ENCODE measurements around the gene MAD2L1BP. TPM values are rescaled to one million over a fixed set of nuclear protein-coding genes. Genes with fewer than 3 reads are reported as not detected.

The MAD2L1BP gene
- total RNA-seq, 1 experiment from 2014 or later = 46.3 TPM

- no peak overlapping the region for H3K27ac ChIP-seq (ENCODE audit: insufficient read length, low read depth, low read length)
- no peak overlapping the region for H3K56ac ChIP-seq (ENCODE audit: insufficient read length, low read depth, low read length)
- no peak overlapping the region for H2BK5ac ChIP-seq (ENCODE audit: insufficient read length, low read length)
- no peak overlapping the region for H2AFZ ChIP-seq (ENCODE audit: low read length)
- no peak overlapping the region for H3K23ac ChIP-seq (ENCODE audit: insufficient read length, low read depth, low read length)
- no peaks in the 10 kb centered on the region for H3K79me2 ChIP-seq (ENCODE audit: insufficient read depth, low read length)
- no peak overlapping the region for H3K18ac ChIP-seq (ENCODE audit: insufficient read length, low read depth, low read length)
- H3K4ac ChIP-seq (ENCODE audit: low read depth, low read length) = no peak overlapping the region
- peaks cover 0 to 2% of the 10 kb centered on the region in 2 experiments; a peak in 2 of 5 replicates for H3K9me3 Mint-ChIP-seq
- no peak for TF ChIP-seq CTCF (conservative IDR thresholded peaks at IDR 0.05)
- H3K4me1 ChIP-seq (ENCODE audit: insufficient read depth, low read length) = peaks cover 4% of the 10 kb centered on the region
- no peak overlapping the region for H3K4me3 Mint-ChIP-seq
- H3K27ac Mint-ChIP-seq = no peak overlapping the region
- H2BK120ac ChIP-seq (ENCODE audit: low read depth, low read length, poor library complexity, severe bottlenecking) = no peak overlapping the region
- no peak overlapping the region for H2BK15ac ChIP-seq (ENCODE audit: low read depth, low read length)
- H3K9ac ChIP-seq (ENCODE audit: extremely low read depth, insufficient read length, low read length) = no peak overlapping the region
- no CpG with 5 or more reads among the region's 13 CpGs for WGBS (ENCODE audit: extremely low coverage, insufficient read length, low lambda C conversion rate)
- H3K27me3 Mint-ChIP-seq (ENCODE audit: low read depth) = peaks cover 18% of the 10 kb centered on the region
- H2BK12ac ChIP-seq (ENCODE audit: insufficient read length, low read depth, low read length) = no peak overlapping the region
- H2AK5ac ChIP-seq (ENCODE audit: insufficient read length, low read length) = no peak overlapping the region
- H4K20me1 ChIP-seq (ENCODE audit: control insufficient read depth, insufficient read depth, insufficient read length) = no peaks in the 10 kb centered on the region
- H3K36me3 Mint-ChIP-seq (ENCODE audit: insufficient read depth in 1 of 3, low read depth in 3 of 3) = peaks cover 0 to 13% (median 13%) of the 10 kb centered on the region in 3 experiments; a peak in 6 of 7 replicates
- H4K8ac ChIP-seq (replicated peaks; ENCODE audit: insufficient read length, low read depth, low read length) = no peak overlapping the region
- H3K4me2 ChIP-seq (ENCODE audit: insufficient read depth, insufficient read length, low read length) = no peak overlapping the region
- DNase-seq = no peak
- no peak overlapping the region for H2BK20ac ChIP-seq (ENCODE audit: low read depth, low read length, poor library complexity, severe bottlenecking)
- H3K4me1 Mint-ChIP-seq = peaks cover 32 to 39% of the 10 kb centered on the region in 2 experiments
- no peaks in the 10 kb centered on the region for H3K79me1 ChIP-seq (ENCODE audit: insufficient read depth, low read depth, low read length, poor library complexity, severe bottlenecking)
- no peak overlapping the region for H4K91ac ChIP-seq (ENCODE audit: insufficient read length, low read depth, low read length)
- H3K27me3 ChIP-seq (ENCODE audit: insufficient read depth, low read length) = no peaks in the 10 kb centered on the region
- H4K5ac ChIP-seq (ENCODE audit: insufficient read length, low read depth, low read length) = no peak overlapping the region
- H3K23me2 ChIP-seq (ENCODE audit: insufficient read length, low read depth, low read length, poor library complexity, severe bottlenecking) = no peaks in the 10 kb centered on the region
- no peak overlapping the region for H3K14ac ChIP-seq (ENCODE audit: insufficient read depth, low read length)
- H3K9me3 ChIP-seq (ENCODE audit: control insufficient read depth, low read depth, low read length) = no peaks in the 10 kb centered on the region
- no peak overlapping the region for H3T11ph ChIP-seq (ENCODE audit: low read length)
Measured at GRCh38 chr6:43666196-43666920, 30.7 kb downstream of the MAD2L1BP start.
